Activated CD8-positive, alpha-beta memory T cell treated with anti-CD3 and anti-CD28 coated beads for 36 hours (primary cell): ENCODE measurements around the gene BTNL3. TPM values are rescaled to one million over a fixed set of nuclear protein-coding genes. Genes with fewer than 3 reads are reported as not detected.
"Not testable (repeated sequence)": the region's sequence is repeated elsewhere in the genome, so short reads cannot be mapped to it uniquely, and the experiment has no call there.

Source experiments
- CTCF ChIA-PET: fragments of 350-600 bp; sonication (Branson Sonifier 250); formaldehyde crosslinking; loops from one replicate; lab custom pipeline; 2021; ENCODE audit warnings: antibody characterized with exemption; lab: Charles Lee
- POLR2A ChIA-PET: fragments of 350-600 bp; sonication (Branson Sonifier 250); formaldehyde crosslinking; loops from one replicate; lab custom pipeline; 2021; ENCODE audit warnings: antibody characterized with exemption; lab: Charles Lee
- total RNA-seq, 2 experiments: library from RNA; stranded (reverse); gene quantifications; one replicate each; pipeline ENCODE4 v1.2.3, GENCODE V29; 2021

Gene BTNL3
- total RNA-seq, 2 experiments from 2014 or later: not detected

- CTCF ChIA-PET: interaction anchor here (1.0 kb wide), 1 partner anchor 119 kb away, joined by 3 read pairs; no protein-coding TSS in a partner anchor
- POLR2A ChIA-PET: no interaction called here
Measured at GRCh38 chr5:181044093-181044599, 55.5 kb downstream of the BTNL3 start.

DNA sequence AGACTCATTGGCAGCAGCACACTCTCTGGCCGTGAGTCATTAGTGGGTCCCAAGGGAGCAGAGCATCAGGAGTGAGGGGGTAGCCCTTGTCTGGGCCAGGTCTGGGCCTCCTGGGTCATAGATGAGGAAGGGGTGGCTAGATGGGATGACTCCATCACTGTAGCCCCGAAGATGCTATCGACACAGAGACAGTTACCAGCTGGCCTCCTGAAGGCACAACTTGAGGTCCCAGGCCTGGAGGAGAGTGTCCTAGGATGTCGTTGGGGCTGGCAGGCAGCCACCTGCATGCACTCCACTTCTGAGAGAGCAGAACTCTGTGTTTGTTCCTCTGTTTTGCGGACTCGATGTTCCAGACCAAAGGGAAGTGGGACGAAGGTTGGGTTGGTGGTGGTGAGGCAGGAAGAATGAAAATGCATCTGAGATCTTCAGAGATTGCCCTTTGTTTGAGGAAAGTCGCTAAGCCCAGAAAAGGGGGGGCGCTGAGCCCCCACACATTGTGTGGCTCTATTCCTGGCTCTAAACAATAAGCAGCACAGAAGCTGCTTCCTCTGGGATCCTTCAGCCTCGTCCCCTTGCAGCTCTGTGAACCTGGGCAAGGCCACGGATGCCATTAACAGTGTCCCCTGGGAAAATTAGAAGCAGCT, 56.1 kb downstream of the BTNL3 start:
- CTCF ChIA-PET: no interaction called here

DNA sequence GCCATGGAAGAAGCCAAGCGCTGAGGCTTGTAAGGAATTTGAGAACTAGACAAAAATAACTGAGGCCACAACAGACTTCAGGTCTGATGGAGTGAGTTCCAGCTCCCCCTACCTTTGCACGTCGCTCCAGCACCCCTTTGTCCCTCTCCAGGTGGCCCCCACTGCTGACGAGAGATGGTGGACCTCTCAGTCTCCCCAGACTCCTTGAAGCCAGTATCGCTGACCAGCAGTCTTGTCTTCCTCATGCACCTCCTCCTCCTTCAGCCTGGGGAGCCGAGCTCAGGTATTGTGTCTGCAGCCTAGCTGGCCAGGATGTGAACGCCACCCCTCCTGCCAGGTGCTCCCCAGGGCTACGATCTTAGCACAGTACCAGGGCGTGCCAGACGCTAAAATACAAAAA, 56.7 kb downstream of the BTNL3 start:
- POLR2A ChIA-PET: no interaction called here
- CTCF ChIA-PET: no interaction called here

More for the DNA sequence above, 56.1 kb downstream of the BTNL3 start:
- POLR2A ChIA-PET: no interaction called here

GRCh38 chr5:181045857-181046256, 57.2 kb downstream of the BTNL3 start:
- POLR2A ChIA-PET, CTCF ChIA-PET: not testable (repeated sequence)

GRCh38 chr5:181047288-181047687, 58.6 kb downstream of the BTNL3 start:
- POLR2A ChIA-PET: no interaction called here
- CTCF ChIA-PET: no interaction called here

- ChIA-PET CTCF (no interaction called here), POLR2A (no interaction called here)
Measured at GRCh38 chr5:181047921-181048320, 59.3 kb downstream of the BTNL3 start.

GRCh38 chr5:181050016-181050415, 61.4 kb downstream of the BTNL3 start:
- ChIA-PET POLR2A (no interaction called here), CTCF (no interaction called here)

GRCh38 chr5:181051841-181052671, 63.4 kb downstream of the BTNL3 start:
- POLR2A ChIA-PET: no interaction called here
- CTCF ChIA-PET: no interaction called here

DNA sequence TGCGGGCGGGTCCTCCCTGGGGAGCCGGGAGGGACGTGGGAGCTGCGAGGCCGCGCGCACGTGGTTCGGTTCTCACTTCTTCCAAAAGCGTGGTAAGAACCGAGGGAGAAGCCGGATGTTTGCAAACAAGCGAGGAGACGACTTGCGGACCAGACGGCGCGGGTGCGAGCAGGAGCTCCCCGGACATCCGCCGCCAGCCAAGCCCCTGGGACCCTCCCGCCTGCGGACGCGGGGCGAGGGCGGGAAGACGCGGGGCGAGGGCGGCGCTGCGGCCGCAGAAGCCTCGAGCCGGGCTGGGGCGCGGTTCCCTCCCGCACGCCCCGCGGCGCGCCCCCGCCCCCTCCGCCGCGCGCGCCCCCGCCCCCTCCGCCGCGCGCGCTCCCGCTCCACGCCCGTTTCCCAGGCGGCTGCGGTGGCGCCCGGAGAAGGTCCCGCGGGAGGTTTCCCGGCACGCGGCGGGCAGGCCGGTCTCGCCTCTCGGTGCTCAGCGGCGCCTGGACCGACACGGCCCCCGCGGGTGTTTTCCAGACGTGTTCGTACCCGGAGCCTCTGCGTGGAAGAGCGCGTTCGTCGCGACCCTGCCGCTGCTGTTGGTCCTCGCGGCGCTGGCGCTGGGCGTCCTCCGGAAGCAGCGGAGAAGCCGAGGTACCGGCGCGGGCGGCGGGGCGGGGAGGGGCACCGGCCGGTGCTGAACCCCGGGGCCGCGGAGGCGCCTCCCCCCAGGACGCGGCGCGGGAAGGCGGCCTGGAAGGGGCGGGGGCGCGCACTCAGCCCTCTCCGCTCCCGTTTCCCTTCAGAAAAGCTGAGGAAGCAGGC, 64.2 kb downstream of the BTNL3 start:
- ChIA-PET CTCF (no interaction called here), POLR2A (no interaction called here)

DNA sequence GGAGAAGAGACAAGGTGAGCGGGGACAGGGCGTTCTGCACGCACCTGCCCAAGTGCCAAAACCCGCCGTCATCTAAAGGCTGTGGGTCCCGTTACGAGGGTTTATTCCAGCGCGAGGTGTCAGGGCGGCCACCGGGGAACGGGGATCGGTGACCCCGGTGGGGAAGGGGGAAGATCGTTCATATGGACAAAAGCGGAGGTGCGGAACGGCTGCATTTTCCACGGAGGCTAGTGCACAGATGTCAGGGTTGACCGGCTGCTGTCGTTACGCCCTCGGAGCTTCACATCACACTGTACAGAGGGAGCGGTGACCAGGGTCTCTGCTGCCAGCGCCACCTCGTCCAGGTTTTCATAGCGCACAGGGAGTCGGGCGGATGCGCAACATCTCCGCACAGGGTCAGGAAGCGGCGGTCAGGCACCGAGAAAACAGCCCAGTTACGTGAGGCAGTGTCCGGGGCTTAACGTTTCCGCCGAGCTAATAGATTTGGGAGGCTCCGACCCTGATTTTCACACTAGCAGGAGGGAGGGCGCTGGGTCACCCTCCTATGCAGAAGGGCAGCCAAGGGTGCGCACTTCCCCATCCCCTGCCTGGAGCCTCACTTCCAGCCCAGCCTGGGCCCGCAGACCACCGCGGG, 65.0 kb downstream of the BTNL3 start:
- ChIA-PET CTCF (no interaction called here), POLR2A (no interaction called here)

DNA sequence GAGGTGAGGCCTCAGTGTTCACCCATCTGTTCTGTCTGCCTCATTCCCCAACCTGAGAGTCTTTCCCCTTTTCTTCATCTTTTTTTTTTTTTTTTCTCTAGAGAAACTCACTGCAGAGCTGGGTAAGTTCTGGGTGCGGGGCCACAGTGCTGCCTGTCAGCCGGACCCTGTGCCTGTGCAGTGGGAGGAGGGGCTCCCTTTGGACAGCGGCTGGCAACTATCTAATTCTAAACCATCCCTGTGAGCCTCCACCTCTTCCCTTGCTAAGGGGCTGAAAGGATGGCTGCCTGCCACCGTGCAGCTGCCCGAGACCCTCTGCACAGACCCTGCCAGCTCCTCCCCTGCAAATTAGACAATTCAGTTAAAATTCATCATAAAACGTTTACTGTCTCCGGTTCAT, 65.5 kb downstream of the BTNL3 start:
- CTCF ChIA-PET: interaction anchor here (0.6 kb wide), 1 partner anchor 50 kb away, joined by 3 read pairs; no protein-coding TSS in a partner anchor
- POLR2A ChIA-PET: no interaction called here

- ChIA-PET CTCF (no interaction called here), POLR2A (no interaction called here)
Measured at GRCh38 chr5:181054871-181055459, 66.3 kb downstream of the BTNL3 start.

Other genes with a start within 250 kb of the BTNL3 start
- gene OR2Y1, start 248.8 kb upstream of the BTNL3 start, total RNA-seq: not detected
- gene MGAT1, start 186.0 kb upstream of the BTNL3 start, total RNA-seq: 100 to 1,000 TPM; 122 to 128 TPM
- gene ZFP62, start 127.6 kb upstream of the BTNL3 start, total RNA-seq: 10 to 100 TPM; 26.7 to 27.3 TPM
- gene BTNL8, start 89.7 kb upstream of the BTNL3 start, total RNA-seq: not detected
- gene BTNL9, start 51.4 kb downstream of the BTNL3 start, total RNA-seq: not detected
- gene OR2V1, start 142.3 kb downstream of the BTNL3 start, total RNA-seq: not detected
- gene OR2V2, start 158.7 kb downstream of the BTNL3 start, total RNA-seq: not detected
- 1 to 10 TPM; 1.9 TPM for gene TRIM7, start 216.3 kb downstream of the BTNL3 start, total RNA-seq
- gene TRIM41, start 234.4 kb downstream of the BTNL3 start, total RNA-seq: 10 to 100 TPM; 36.5 to 38.6 TPM